ENCODE measurements around the gene THOP1.

THOP1 gene

DNA sequence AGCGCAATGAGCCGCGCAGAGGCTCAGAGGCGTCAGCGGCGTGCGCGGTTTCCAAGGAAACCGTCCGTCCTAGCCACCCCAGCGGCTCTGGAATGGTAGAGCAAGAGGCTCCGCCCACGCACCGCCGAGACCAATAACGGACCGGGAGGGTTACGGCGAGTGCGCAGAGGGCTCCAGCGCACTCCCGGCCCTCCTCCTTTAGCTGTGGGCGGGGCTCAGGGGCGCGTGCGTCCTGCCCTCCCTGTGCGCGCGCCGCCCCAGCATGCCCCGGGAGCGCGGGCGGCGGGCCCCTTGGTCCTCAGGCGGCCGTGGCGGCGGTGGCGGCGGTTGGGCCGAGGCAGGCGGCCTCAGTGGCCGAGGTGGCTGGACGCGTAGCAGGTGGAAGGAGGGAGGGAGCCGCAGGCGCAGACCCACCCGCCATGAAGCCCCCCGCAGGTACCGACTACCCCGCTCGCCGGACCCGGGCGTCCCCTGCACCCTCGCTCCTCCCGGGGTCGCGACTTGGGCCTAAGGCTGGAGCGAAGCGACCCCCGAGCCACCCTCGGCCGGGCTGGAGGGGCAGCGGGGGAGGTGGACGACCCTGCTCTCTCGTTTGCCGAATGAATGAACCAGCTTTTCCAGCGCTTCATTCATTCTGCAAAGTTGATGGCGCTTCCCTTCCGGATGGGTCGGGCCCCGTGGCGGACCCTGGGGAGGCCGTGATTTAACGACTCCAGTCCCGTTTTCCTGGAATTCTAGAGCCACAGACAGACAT, at the start of gene THOP1:
Gene THOP1 (plus strand): TSS at position 260 of the 754 bp plus-strand sequence. CDS start 160 bp downstream, at position 420.
- DNase-seq (ENCODE audit: low read depth, low spot score) = peak; percentile 97

GRCh38 chr19:2736550-2737190, 48.6 kb upstream of the THOP1 start:
- no peak for DNase-seq (ENCODE audit: low read depth, low spot score)

DNA sequence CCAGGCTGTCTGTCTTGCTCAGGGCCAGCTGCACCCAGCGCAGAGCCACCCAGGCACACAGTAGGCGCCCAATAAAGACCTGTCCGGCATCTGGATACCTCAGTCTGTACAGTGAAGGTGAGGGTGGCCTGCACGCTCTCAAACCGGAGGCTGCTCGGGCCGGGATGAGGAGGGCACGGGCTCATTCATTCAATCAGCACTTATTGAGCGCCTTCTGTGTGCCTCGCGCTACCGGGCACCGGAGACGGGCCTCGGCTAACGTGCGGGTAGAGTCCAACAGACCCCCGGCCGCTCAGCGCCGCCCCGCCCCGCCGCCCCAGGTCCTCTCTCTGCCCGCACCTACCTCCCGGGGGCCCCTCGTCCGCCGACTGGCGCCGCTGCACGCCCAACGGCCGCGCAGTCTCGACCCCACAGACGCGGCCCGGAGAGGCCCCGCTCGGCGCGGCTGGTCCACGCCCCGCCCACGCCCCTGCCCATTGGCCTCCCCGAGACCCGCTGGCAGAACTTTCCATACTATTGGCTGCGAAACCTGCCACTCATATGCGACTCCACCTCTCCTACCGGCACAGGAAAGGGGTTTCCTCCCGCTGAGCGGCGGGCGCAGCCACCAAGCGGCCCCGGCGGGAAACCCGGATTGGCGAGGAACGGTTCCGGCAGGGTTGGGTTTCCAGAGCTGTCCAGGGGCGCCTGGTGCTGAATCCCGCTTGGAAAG, 45.5 kb upstream of the THOP1 start, which contains the start of gene SLC39A3:
Gene SLC39A3 (minus strand): TSS at position 416 of the 712 bp plus-strand sequence. CDS start 2,760 bp downstream, outside the sequence.
- DNase-seq (ENCODE audit: low read depth, low spot score) = peak; percentile 97

- DNase-seq (ENCODE audit: low read depth, low spot score) = no peak
Measured at GRCh38 chr19:2740314-2740656, 45.0 kb upstream of the THOP1 start.

GRCh38 chr19:2743099-2743498, 42.2 kb upstream of the THOP1 start:
- no peak for DNase-seq (ENCODE audit: low read depth, low spot score)

- no peak for DNase-seq (ENCODE audit: low read depth, low spot score)
Measured at GRCh38 chr19:2744113-2744512, 41.2 kb upstream of the THOP1 start.

GRCh38 chr19:2747349-2747748, 38.0 kb upstream of the THOP1 start:
- DNase-seq (ENCODE audit: low read depth, low spot score) = no peak

DNA sequence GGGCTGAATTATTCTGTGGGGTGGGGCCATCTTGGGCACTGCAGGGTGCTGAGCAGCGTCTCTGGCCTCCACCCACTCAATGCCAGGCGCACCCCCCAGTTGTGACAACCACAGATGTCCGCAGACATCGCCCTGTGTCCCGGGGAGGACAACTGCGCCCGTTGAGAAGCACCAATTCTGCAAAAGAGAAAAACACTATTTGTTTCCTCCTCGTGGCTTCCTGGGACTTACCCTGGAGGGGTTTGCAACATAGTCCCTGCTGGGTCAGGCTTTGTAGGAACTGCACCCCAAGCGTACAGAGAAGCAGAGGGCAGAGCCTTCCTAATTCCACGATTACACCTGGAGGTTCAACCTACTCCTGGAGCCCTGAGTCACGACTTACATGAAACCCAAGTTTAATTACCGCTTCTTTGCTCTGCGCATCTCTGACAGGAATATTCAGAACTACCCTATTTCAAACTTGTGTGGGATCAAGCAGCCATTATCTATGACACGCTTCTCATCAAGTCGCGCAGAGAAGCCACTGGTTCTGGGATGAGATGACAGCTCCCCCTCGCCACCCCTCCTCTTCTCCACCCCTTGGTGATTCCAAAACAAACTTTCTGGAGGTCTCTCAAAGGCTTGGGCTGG, 34.4 kb upstream of the THOP1 start:
- no peak for DNase-seq (ENCODE audit: low read depth, low spot score)

DNA sequence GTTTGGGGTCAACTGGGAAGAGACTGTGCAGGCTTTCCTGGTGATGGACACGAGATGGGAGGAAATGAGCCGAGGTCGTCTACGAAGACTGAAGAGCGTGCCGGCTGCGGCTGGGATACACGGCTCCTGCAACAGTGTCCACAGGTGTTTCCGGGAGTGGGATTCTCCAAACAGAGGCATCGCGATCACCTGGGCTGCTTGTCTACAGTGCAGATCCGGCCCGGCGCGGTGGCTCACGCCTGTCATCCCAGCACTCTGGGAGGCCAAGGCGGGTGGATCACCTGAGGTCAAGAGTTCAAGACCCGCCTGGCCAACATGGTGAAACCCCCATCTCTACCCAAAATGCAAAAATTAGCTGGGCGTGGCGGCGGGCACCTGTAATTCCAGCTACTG, 33.9 kb upstream of the THOP1 start:
- DNase-seq (ENCODE audit: low read depth, low spot score) = no peak

GRCh38 chr19:2754659-2755447, 30.4 kb upstream of the THOP1 start:
- DNase-seq (ENCODE audit: low read depth, low spot score) = no peak

DNA sequence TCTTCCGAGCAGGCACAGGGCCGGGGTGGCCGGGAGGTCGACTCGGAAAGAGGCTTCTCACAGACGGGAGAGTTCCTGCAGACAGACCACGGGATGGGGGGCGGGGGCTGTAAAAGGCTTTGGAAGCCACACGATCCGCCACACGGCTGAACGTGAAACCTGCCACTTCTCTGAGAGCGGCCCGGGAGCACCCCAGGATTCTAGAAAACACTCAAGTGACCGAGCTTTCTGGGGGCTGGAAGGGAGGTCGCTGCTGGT, 29.9 kb upstream of the THOP1 start:
- DNase-seq (ENCODE audit: low read depth, low spot score) = no peak

DNA sequence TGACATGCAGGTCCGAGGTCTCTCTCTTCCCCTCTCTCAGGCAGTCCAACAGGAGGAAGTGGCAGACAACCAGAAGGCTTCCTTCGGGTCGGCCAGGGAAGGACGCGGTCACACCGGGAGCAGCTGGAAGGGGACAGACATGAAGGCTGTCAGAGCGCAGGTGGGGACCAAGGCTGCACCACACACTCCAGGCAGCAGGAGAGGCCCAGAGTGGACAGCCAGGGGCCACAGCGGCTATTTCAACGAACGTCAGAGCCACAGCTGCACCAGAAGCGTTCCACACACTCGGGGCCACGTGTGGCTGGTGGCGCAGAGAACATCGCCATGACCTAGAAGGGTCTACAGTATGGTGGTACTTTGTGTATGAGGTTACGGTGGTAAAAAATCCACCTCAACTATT, 29.5 kb upstream of the THOP1 start:
- DNase-seq (ENCODE audit: low read depth, low spot score) = no peak

DNA sequence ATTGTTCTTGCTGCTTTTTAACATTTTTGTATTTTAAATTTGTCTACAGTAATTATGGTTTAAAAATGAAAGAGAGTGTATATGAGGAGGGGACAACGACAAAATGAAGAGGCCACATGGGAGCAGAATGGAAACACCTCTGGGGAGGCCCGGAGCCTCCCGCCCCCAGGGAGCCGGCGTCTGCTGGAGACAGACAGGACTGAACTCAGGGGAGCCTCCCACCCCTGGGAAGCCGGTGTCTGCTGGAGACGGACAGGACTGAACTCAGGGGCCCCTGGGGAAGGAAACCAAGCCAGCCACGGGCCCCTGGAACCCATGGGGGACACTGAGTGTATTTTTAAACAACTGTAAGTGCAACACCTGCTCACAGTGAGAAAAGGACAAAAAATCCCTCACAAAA, 28.8 kb upstream of the THOP1 start:
- DNase-seq (ENCODE audit: low read depth, low spot score) = no peak

- no peak for DNase-seq (ENCODE audit: low read depth, low spot score)
Measured at GRCh38 chr19:2756921-2757881, 28.1 kb upstream of the THOP1 start.

GRCh38 chr19:2758601-2759313, 26.5 kb upstream of the THOP1 start:
- no peak for DNase-seq (ENCODE audit: low read depth, low spot score)

- no peak for DNase-seq (ENCODE audit: low read depth, low spot score)
Measured at GRCh38 chr19:2759362-2759761, 25.9 kb upstream of the THOP1 start.

- DNase-seq (ENCODE audit: low read depth, low spot score) = no peak
Measured at GRCh38 chr19:2759965-2760364, 25.3 kb upstream of the THOP1 start.

DNA sequence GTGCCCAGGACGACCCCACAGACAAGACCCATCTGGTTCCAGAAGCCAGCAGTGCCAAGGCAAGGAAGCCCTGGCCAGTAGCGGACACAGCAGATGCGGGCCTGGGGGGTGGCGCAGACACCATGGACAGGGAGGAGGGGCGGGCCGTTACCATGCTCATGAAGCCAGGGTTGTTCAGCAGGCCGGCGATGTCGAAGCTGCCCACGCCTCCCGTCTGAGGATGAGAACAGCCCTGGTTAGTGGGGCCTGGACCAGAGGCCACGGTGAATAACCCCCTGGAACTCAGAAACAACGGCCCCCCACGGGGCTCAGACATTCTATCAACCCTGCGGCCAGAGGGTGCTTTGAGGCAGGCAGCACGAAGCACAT, 24.0 kb upstream of the THOP1 start:
- DNase-seq (ENCODE audit: low read depth, low spot score) = no peak

GRCh38 chr19:2761876-2762782, 23.2 kb upstream of the THOP1 start:
- no peak for DNase-seq (ENCODE audit: low read depth, low spot score)
